Measurements from ENCODE around the gene HECW1. TPM values are rescaled to one million over a fixed set of nuclear protein-coding genes. Genes with fewer than 3 reads are reported as not detected.

The HECW1 gene
- total RNA-seq, 3 donors from 2014 or later, result 0.76 to 1.6 (median 1.2) TPM

DNA sequence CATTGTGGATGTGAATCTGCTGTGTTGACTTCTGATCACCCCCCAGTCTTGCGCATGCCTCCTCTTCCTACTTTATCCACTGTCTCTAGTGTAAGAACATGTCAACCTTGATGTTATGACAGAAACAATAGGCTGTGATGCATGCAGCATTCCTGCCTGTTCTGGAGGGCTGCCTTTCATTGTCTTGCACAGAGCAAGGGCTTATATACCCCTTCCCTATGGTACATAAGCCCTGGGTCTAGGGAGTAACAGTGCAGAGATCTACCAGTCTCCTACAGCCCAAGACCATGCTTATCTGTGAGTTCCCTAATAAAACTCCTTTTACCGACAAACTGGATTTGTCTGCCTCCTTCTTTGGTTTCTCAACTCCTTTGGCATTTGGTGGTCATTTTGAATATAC lies 293.5 kb downstream of the HECW1 start:
- intact Hi-C loops (cut with DNase I, micrococcal nuclease), result no loop called here
- Histone ChIP-seq H3K36me3 (ENCODE audit: low read depth) (no peaks in the 10 kb centered on the region), H3K4me1 (ENCODE audit: low read depth) (no peaks in the 10 kb centered on the region), H3K4me3 (no peak overlapping the region), H3K9me3 (no peaks in the 10 kb centered on the region)
- DNase-seq, result no peak
- no peak for ATAC-seq
- TF ChIP-seq, protein P1, sequence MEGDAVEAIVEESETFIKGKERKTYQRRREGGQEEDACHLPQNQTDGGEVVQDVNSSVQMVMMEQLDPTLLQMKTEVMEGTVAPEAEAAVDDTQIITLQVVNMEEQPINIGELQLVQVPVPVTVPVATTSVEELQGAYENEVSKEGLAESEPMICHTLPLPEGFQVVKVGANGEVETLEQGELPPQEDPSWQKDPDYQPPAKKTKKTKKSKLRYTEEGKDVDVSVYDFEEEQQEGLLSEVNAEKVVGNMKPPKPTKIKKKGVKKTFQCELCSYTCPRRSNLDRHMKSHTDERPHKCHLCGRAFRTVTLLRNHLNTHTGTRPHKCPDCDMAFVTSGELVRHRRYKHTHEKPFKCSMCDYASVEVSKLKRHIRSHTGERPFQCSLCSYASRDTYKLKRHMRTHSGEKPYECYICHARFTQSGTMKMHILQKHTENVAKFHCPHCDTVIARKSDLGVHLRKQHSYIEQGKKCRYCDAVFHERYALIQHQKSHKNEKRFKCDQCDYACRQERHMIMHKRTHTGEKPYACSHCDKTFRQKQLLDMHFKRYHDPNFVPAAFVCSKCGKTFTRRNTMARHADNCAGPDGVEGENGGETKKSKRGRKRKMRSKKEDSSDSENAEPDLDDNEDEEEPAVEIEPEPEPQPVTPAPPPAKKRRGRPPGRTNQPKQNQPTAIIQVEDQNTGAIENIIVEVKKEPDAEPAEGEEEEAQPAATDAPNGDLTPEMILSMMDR (IDR thresholded peaks at IDR 0.05), result no peak

DNA sequence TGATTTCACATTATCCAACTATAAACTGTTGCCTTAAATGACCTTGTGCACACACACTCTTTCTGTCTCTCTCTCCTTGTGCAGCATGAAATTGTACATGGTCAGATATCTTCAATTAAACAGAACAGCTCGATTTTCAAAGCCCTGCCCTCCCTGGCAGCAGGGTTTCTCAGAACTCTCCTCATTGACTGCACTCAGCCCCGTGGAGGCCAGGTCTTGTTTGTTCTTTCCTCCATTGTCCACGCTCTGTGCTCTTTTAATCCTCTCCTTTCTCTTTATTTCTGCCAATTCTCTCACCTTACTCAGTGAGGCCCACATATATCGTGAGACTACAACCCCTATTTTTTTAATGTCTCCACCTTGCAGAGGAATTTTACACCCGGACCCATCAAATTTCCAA lies 294.5 kb downstream of the HECW1 start:
- TF ChIP-seq, protein P1 (IDR thresholded peaks at IDR 0.05), result no peak
- no peaks in the 10 kb centered on the region for H3K4me1 ChIP-seq (ENCODE audit: low read depth)
- H3K36me3 ChIP-seq (ENCODE audit: low read depth), result no peaks in the 10 kb centered on the region
- intact Hi-C loops (cut with DNase I, micrococcal nuclease), result no loop called here
- ATAC-seq (no peak), DNase-seq (no peak)
- H3K9me3 ChIP-seq, result no peaks in the 10 kb centered on the region
- no peak overlapping the region for H3K4me3 ChIP-seq

DNA sequence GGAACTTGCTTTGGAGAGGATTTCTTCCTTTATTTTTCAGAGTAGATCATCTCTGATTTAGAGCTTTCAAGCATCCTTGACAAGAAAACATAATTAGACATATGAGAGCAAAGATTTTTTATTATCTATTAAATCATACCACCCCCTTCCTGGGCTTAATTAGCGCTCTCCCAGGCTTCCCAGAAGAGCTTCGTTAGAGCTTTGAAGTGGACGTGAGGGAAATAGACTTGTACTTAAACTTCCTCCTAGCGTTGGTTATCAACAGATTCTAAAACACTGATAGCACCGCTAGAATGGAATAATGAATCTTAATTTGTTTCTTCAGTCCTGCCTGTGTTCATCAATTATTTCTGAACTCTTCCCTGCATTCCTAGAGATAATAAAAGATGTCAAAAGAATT lies 296.5 kb downstream of the HECW1 start:
- intact Hi-C loops (cut with DNase I, micrococcal nuclease), result no loop called here
- ATAC-seq, result no peak
- TF ChIP-seq, protein P1 (IDR thresholded peaks at IDR 0.05), result no peak

DNA sequence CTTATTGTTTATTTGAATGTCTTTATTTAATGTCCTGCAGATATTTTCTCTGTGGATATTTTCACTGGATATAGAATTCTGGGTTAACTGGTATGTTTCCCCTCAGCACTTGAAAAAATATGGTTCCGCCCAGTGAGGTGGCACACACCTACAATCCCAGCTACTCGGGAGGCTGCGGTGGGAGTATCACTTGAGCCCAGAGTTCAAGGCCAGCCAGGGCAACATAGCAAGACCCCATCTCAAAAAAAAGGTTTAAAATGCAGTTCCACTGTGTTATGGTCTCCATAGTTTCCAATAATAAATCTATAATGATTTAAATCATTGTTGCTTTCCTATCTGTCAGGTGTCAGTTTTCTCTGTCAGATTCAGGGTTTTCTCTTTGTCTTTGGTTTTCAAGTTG lies 305.0 kb downstream of the HECW1 start:
- DNase-seq, result no peak
- no peaks in the 10 kb centered on the region for H3K9me3 ChIP-seq
- TF ChIP-seq, protein P1 (IDR thresholded peaks at IDR 0.05), result no peak
- H3K4me1 ChIP-seq (ENCODE audit: low read depth), result no peaks in the 10 kb centered on the region
- no peak for ATAC-seq
- H3K36me3 ChIP-seq (ENCODE audit: low read depth), result no peaks in the 10 kb centered on the region
- intact Hi-C loops (cut with DNase I, micrococcal nuclease), result no loop called here
- H3K4me3 ChIP-seq, result no peak overlapping the region

More for the DNA sequence above, 296.5 kb downstream of the HECW1 start:
- no peaks in the 10 kb centered on the region for H3K4me1 ChIP-seq (ENCODE audit: low read depth)
- DNase-seq, result no peak
- no peaks in the 10 kb centered on the region for H3K9me3 ChIP-seq
- no peak overlapping the region for H3K4me3 ChIP-seq
- no peaks in the 10 kb centered on the region for H3K36me3 ChIP-seq (ENCODE audit: low read depth)

DNA sequence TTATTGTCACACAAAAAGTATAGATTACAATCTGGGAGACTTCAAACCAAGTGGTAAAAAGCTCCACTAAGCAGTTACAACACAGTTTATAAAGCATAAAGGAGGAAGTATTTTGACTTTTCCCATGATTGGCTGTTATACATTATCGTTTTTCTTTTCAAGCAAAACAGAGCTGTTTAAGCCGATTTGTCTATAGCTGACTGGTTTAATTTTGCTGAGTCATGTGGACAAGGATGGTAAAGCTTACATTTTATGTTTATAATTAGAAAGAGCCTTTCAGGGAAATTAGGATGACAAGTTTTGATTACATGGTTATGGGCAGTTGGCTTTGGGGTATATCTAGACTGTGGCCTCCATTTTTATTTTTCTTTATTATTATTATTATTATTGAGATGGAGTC lies 318.0 kb downstream of the HECW1 start:
- no peak for ATAC-seq
- H3K36me3 ChIP-seq (ENCODE audit: low read depth), result no peaks in the 10 kb centered on the region
- TF ChIP-seq, protein P1 (IDR thresholded peaks at IDR 0.05), result no peak
- no peak overlapping the region for H3K4me3 ChIP-seq
- no peak for DNase-seq
- intact Hi-C loops (cut with DNase I, micrococcal nuclease), result no loop called here
- no peaks in the 10 kb centered on the region for H3K4me1 ChIP-seq (ENCODE audit: low read depth)
- no peaks in the 10 kb centered on the region for H3K9me3 ChIP-seq

DNA sequence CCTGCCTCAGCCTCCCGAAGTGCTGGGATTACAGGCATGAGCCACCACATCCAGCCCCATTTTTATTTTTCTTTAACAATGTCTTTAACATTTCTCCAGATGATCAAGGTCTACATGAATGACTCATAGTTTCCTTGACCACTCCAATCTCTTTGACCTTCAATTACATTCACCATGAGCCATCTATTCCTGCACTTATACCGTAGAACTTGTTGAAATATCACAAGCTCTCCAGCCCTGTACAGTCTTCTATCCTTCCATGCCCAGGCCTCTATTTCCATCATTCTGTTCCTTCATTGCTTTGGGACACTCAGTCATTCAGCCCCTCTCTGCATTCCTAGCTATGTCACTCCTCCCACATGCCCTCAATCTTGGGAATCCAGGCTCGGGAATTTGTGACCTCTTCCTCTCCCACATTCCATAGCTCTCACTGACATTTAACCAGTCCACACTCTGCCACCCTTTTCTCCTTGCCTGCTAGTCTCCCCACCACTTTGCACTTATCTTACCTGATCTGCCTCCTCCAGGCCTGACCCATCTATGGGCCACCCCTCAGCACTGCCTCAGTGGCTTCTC lies 318.7 kb downstream of the HECW1 start:
- no peaks in the 10 kb centered on the region for H3K9me3 ChIP-seq
- intact Hi-C loops (cut with DNase I, micrococcal nuclease), result no loop called here
- ATAC-seq, result no peak
- TF ChIP-seq, protein P1 (IDR thresholded peaks at IDR 0.05), result no peak
- H3K4me1 ChIP-seq (ENCODE audit: low read depth), result no peaks in the 10 kb centered on the region
- DNase-seq, result no peak
- no peak overlapping the region for H3K4me3 ChIP-seq
- H3K36me3 ChIP-seq (ENCODE audit: low read depth), result no peaks in the 10 kb centered on the region
